ENCODE data around the gene THADA.

The THADA gene

DNA sequence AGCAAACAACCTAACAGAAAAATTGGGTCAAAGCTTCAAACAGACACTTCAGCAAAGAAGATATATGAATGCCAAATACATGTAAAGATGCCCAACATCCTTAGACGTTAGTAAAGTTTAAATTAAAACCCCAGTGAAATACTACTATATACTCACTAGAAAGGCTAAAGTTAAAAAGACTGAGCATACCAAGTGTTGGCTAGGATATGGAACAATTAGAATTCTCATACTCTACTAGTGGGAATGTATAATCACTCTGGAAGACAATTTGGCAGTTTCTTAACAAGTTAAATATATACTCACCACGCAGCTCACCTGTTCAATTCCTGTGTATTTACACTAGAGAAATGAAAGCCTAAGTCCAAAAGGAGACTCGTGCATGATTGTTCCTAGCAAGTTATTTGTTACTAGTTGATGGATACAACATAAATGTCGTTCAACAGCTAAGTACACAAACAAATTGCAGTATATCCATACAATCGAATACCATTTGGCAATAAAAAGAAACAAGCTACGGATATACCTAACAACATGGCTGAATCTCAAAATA is 185.7 kb downstream of the THADA start:
- Histone ChIP-seq H3K4me3 (ENCODE audit: low read depth, low read length) (no peak overlapping the region), H3K9me3 (ENCODE audit: control insufficient read depth, insufficient read depth, low read depth, low read length) (no peaks in the 10 kb centered on the region), H3K4me1 (ENCODE audit: control insufficient read depth, insufficient read depth, low read length) (peaks cover 14% of the 10 kb centered on the region), H3K36me3 (ENCODE audit: control insufficient read depth in 2 of 2, insufficient read depth in 1 of 2, low read length in 2 of 2) (no peaks in the 10 kb centered on the region), H3K27ac (ENCODE audit: extremely low read depth, low read depth, low read length) (no peak overlapping the region)
- POLR2A ChIA-PET = no interaction called here
- CTCF ChIA-PET = interaction anchor here (0.5 to 1.1 kb wide), 4 partner anchors 22 to 548 kb away, joined by 3 to 4 read pairs (median 3); no protein-coding TSS in a partner anchor
- TF ChIP-seq, protein P1, sequence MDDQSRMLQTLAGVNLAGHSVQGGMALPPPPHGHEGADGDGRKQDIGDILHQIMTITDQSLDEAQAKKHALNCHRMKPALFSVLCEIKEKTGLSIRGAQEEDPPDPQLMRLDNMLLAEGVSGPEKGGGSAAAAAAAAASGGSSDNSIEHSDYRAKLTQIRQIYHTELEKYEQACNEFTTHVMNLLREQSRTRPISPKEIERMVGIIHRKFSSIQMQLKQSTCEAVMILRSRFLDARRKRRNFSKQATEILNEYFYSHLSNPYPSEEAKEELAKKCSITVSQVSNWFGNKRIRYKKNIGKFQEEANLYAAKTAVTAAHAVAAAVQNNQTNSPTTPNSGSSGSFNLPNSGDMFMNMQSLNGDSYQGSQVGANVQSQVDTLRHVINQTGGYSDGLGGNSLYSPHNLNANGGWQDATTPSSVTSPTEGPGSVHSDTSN (CRISPR knock-in tag; IDR thresholded peaks at IDR 0.05) = no peak
- TF ChIP-seq ZNF155 (tag by site-specific recombination; IDR thresholded peaks at IDR 0.05) (no peak), ZFHX2 (tag by site-specific recombination; conservative IDR thresholded peaks at IDR 0.05) (no peak), SP2 (tag by site-specific recombination; IDR thresholded peaks at IDR 0.05) (no peak), ZNF239 (tag by site-specific recombination; IDR thresholded peaks at IDR 0.05) (no peak), HOXC10 (CRISPR knock-in tag; IDR thresholded peaks at IDR 0.05) (no peak), ZNF837 (tag by site-specific recombination; IDR thresholded peaks at IDR 0.05) (no peak), SCRT1 (tag by site-specific recombination; IDR thresholded peaks at IDR 0.05; ENCODE audit: borderline replicate concordance) (no peak), ZNF248 (tag by site-specific recombination; IDR thresholded peaks at IDR 0.05) (no peak), ZNF202 (tag by site-specific recombination; IDR thresholded peaks at IDR 0.05; ENCODE audit: borderline replicate concordance) (no peak), ZSCAN16 (tag by site-specific recombination; IDR thresholded peaks at IDR 0.05) (no peak)
- TF ChIP-seq, protein P2, sequence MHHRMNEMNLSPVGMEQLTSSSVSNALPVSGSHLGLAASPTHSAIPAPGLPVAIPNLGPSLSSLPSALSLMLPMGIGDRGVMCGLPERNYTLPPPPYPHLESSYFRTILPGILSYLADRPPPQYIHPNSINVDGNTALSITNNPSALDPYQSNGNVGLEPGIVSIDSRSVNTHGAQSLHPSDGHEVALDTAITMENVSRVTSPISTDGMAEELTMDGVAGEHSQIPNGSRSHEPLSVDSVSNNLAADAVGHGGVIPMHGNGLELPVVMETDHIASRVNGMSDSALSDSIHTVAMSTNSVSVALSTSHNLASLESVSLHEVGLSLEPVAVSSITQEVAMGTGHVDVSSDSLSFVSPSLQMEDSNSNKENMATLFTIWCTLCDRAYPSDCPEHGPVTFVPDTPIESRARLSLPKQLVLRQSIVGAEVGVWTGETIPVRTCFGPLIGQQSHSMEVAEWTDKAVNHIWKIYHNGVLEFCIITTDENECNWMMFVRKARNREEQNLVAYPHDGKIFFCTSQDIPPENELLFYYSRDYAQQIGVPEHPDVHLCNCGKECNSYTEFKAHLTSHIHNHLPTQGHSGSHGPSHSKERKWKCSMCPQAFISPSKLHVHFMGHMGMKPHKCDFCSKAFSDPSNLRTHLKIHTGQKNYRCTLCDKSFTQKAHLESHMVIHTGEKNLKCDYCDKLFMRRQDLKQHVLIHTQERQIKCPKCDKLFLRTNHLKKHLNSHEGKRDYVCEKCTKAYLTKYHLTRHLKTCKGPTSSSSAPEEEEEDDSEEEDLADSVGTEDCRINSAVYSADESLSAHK (tag by site-specific recombination; IDR thresholded peaks at IDR 0.05) = no peak

DNA sequence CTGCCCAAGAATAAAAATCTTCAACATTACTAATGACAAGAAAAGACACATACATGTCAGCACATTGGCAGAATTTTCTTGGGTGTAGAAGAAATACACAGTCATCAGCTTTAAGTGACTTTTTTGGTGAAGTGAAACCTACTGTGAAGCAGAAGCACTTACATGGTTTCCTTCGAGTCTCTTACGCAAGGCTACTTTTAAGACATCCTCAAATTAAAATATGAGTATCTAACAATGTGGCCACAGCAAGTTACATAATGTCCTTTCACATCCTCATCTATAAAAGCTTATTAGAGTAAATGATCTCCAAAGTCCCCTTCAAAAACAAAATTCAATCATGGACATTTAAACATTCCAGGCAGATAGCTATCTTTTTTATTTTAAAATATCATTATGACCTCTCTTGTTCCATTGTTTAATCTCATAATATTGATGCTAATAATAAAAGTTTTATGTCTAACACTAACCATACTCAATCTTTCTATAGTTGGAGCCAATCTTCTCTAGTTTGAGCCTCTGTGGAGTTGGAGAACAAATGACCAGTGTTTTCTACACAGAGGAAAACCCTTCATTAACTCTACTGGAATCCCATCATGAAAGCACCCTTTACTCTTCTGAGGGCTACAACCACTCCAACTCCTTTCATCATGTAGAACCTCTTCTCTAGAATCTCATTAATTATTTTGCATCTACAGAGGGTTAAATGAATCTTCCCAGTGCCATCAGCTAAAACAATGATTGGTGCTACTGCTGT is 187.3 kb downstream of the THADA start:
- CTCF ChIA-PET = interaction anchor here (0.6 to 0.9 kb wide), 2 partner anchors 79 to 229 kb away, joined by 4 read pairs; no protein-coding TSS in a partner anchor
- H3K9me3 ChIP-seq (ENCODE audit: control insufficient read depth, insufficient read depth, low read depth, low read length) = no peaks in the 10 kb centered on the region
- no peak overlapping the region for H3K4me3 ChIP-seq (ENCODE audit: low read depth, low read length)
- POLR2A ChIA-PET = no interaction called here
- peaks cover 5% of the 10 kb centered on the region for H3K4me1 ChIP-seq (ENCODE audit: control insufficient read depth, insufficient read depth, low read length)
- no peak overlapping the region for H3K27ac ChIP-seq (ENCODE audit: extremely low read depth, low read depth, low read length)
- no peaks in the 10 kb centered on the region for H3K36me3 ChIP-seq (ENCODE audit: control insufficient read depth in 2 of 2, insufficient read depth in 1 of 2, low read length in 2 of 2)
- TF ChIP-seq ZFP41 (tag by site-specific recombination; IDR thresholded peaks at IDR 0.05; ENCODE audit: borderline replicate concordance) (no peak), ZFP37 (tag by site-specific recombination; IDR thresholded peaks at IDR 0.05) (no peak), ZNF629 (tag by site-specific recombination; IDR thresholded peaks at IDR 0.05) (no peak), ZNF473 (tag by site-specific recombination; IDR thresholded peaks at IDR 0.05) (no peak), ZNF223 (tag by site-specific recombination; IDR thresholded peaks at IDR 0.05) (no peak), SP3 (tag by site-specific recombination; IDR thresholded peaks at IDR 0.05) (no peak), ZNF624 (tag by site-specific recombination; IDR thresholded peaks at IDR 0.05) (no peak), ZNF776 (tag by site-specific recombination; IDR thresholded peaks at IDR 0.05; ENCODE audit: borderline replicate concordance) (no peak), ZNF626 (tag by site-specific recombination; IDR thresholded peaks at IDR 0.05) (no peak), SALL2 (tag by site-specific recombination; IDR thresholded peaks at IDR 0.05; ENCODE audit: borderline replicate concordance) (no peak), SCRT1 (tag by site-specific recombination; IDR thresholded peaks at IDR 0.05; ENCODE audit: borderline replicate concordance) (no peak), ZNF248 (tag by site-specific recombination; IDR thresholded peaks at IDR 0.05) (no peak), ZNF37A (tag by site-specific recombination; IDR thresholded peaks at IDR 0.05) (no peak), ZNF112 (tag by site-specific recombination; IDR thresholded peaks at IDR 0.05) (no peak)
- TF ChIP-seq, protein P3, sequence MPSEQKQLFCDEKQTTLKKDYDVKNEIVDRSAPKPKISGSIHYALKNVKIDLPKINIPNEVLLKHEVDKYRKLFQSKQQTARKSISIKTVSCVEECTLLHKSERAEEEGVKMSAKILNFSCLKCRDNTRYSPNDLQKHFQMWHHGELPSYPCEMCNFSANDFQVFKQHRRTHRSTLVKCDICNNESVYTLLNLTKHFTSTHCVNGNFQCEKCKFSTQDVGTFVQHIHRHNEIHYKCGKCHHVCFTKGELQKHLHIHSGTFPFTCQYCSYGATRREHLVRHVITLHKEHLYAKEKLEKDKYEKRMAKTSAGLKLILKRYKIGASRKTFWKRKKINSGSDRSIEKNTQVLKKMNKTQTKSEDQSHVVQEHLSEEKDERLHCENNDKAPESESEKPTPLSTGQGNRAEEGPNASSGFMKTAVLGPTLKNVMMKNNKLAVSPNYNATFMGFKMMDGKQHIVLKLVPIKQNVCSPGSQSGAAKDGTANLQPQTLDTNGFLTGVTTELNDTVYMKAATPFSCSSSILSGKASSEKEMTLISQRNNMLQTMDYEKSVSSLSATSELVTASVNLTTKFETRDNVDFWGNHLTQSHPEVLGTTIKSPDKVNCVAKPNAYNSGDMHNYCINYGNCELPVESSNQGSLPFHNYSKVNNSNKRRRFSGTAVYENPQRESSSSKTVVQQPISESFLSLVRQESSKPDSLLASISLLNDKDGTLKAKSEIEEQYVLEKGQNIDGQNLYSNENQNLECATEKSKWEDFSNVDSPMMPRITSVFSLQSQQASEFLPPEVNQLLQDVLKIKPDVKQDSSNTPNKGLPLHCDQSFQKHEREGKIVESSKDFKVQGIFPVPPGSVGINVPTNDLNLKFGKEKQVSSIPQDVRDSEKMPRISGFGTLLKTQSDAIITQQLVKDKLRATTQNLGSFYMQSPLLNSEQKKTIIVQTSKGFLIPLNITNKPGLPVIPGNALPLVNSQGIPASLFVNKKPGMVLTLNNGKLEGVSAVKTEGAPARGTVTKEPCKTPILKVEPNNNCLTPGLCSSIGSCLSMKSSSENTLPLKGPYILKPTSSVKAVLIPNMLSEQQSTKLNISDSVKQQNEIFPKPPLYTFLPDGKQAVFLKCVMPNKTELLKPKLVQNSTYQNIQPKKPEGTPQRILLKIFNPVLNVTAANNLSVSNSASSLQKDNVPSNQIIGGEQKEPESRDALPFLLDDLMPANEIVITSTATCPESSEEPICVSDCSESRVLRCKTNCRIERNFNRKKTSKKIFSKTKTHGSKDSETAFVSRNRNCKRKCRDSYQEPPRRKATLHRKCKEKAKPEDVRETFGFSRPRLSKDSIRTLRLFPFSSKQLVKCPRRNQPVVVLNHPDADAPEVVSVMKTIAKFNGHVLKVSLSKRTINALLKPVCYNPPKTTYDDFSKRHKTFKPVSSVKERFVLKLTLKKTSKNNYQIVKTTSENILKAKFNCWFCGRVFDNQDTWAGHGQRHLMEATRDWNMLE (tag by site-specific recombination; conservative IDR thresholded peaks at IDR 0.05; ENCODE audit: low read depth) = no peak

Data from HEK293 (cell line).